BE2C (cell line): ENCODE measurements around the gene MT3.

Experiments
- DNase-seq: peaks from one replicate; pipeline ENCODE4 v3.0.0-alpha.2; 2020
- H3K27me3 ChIP-seq: fragments of 250-450 bp; sonication (Bioruptor Pico); 2 replicates; pipeline ENCODE4 v1.5.1; 2020; ENCODE audit warnings: mild to moderate bottlenecking
- H3K36me3 ChIP-seq: fragments of 250-450 bp; sonication (Bioruptor Pico); 2 replicates; pipeline ENCODE4 v1.5.1; 2020; ENCODE audit warnings: mild to moderate bottlenecking
- H3K4me1 ChIP-seq: fragments of 250-450 bp; sonication (Bioruptor Pico); 2 replicates; pipeline ENCODE4 v1.5.1; 2020
- H3K4me3 ChIP-seq: 2 replicates; pipeline ENCODE4 v1.5.1; 2011; ENCODE audit warnings: low read depth, low read length
- H3K9me3 ChIP-seq: fragments of 250-450 bp; sonication (Bioruptor Pico); 2 replicates; pipeline ENCODE4 v1.5.1; 2020
- CTCF ChIP-seq: IDR thresholded peaks from 2 replicates; pipeline ENCODE4 v1.5.1; 2012; ENCODE audit warnings: mild to moderate bottlenecking, low read depth, low read length

MT3 gene

DNA sequence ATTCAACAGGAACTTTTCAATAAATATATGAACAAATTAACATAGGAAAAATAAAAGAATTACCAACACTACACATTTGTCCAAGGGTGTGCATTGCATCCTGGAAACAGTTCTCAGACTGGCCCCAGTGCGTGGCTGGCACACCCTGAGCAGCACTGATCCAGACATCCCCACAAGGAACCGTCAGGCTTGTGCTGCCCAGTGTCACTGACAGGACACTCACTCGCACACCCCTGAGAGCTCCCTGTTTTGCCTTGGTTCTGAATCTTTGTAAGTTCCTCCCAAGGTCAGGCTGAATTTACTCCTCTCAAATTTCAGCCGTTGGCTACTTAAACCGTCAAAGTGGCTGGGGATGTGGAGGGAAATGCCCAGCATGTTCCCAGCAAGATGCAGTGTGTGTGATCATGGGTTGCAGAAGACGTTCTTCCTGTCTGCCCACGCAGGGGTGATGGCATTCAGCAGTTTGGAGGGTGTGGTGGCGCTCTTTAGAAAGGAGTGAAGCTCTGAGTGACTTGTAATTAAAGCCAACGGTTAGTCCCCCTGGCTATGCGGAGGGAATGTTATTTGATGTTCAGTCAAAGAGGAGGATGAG is 20.8 kb downstream of the MT3 start:
- Histone ChIP-seq H3K4me3 (no peak overlapping the region; the same call in 1 of the 2 replicates), H3K9me3 (no peaks in the 10 kb centered on the region), H3K36me3 (no peaks in the 10 kb centered on the region), H3K4me1 (peaks cover 3% of the 10 kb centered on the region; the same call in 1 of the 2 replicates), H3K27me3 (no peaks in the 10 kb centered on the region)
- DNase-seq, result no peak
- no peak for TF ChIP-seq CTCF

DNA sequence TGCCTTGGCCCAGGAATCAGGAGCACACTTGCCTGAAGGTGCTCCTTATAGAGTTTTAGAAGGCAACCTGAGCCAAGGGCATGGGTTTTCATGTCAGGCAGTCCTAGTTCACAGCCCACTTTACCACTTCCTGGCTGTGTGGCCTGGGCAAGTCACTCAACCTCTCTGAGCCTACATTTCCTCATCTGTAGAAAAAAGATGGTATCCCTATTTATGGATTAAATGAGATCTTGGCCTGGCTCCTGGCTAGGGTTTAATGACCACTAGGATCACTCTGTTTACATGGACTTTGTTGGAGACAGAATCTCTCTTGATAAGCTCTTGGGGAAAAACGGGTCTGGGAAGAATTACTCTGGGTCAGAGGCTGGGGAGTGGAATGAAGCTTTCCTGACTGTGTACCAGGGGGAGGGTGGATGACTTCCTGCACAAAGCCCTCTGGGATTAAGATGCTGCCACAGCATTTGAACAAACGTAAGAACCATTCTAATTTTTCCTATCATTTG is 21.3 kb downstream of the MT3 start:
- Histone ChIP-seq H3K4me1 (peaks cover 3% of the 10 kb centered on the region; the same call in 1 of the 2 replicates), H3K36me3 (no peaks in the 10 kb centered on the region), H3K4me3 (no peak overlapping the region), H3K9me3 (no peaks in the 10 kb centered on the region), H3K27me3 (no peaks in the 10 kb centered on the region)
- no peak for TF ChIP-seq CTCF
- no peak for DNase-seq

DNA sequence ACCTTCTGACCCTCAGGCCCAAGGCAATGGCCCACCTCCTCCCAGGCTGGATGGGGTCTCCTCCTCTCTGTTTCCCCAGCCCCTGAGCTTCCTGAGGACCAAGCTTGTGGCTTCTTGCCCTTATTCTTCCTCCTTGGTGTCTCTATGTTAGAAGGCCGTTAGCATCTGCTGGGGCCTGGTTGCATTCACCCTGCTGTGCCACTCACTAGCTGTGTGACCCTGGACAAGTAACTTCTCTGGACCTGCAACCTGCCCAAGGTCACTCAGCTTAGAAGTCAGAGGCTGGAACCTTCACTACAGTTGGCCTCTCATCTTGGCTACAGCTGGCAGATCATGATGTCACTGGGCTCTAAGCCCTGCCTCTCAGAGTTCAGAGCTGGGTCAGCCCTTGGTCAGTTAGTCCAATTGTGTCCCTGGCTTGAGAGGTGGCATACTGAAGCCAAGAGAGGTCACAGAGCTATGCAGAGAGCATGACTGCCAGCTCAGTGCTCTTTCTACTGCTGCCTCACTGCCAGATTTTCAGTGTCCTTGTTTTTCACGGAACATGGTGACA is 22.0 kb downstream of the MT3 start:
- Histone ChIP-seq H3K27me3 (no peaks in the 10 kb centered on the region), H3K36me3 (no peaks in the 10 kb centered on the region), H3K4me3 (no peak overlapping the region), H3K4me1 (peaks cover 3% of the 10 kb centered on the region; the same call in 1 of the 2 replicates), H3K9me3 (no peaks in the 10 kb centered on the region)
- DNase-seq, result no peak
- no peak for TF ChIP-seq CTCF

DNA sequence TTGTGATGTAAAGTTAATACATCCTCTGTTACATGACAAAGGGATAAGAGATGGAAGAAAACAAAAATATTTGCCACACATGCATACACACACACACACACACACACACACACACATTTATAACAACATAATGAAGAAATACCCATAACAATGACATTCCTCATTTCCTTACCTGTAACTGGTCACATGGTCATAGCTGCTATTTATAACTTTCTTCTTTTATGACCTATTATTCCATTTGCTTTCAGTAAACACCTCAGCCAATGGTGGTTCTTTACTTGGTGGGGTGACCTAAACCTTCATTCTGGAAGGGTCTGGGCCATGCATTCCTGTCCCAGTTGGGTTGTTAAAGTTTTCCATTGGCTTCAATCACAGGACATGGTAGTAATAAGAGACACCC is 24.4 kb downstream of the MT3 start:
- no peak for DNase-seq
- Histone ChIP-seq H3K27me3 (no peaks in the 10 kb centered on the region), H3K4me3 (no peak overlapping the region), H3K36me3 (no peaks in the 10 kb centered on the region), H3K4me1 (no peaks in the 10 kb centered on the region), H3K9me3 (no peaks in the 10 kb centered on the region)
- no peak for TF ChIP-seq CTCF

DNA sequence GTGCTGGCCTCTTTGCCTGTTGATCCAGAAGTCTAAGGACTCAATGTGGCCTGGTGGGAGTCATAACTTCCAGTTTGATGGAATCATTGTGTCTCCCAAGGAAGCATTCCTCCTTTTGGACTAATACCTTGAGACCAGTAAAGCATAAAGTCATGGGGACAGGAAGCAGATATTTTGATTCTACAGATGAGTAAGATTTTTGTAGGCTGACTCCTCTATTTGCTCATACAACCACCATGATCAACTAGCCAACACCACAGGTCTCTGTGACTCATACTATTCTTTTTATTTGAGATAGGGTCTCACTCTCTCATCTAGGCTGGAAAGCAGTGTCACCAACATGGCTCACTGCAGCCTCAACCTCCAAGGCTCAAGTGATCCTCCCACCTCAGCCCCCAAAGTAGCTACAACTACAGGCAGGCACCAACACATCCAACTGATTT is 25.2 kb downstream of the MT3 start:
- TF ChIP-seq CTCF, result no peak
- Histone ChIP-seq H3K36me3 (no peaks in the 10 kb centered on the region), H3K4me3 (no peak overlapping the region), H3K27me3 (no peaks in the 10 kb centered on the region), H3K4me1 (no peaks in the 10 kb centered on the region), H3K9me3 (no peaks in the 10 kb centered on the region)
- DNase-seq, result no peak

DNA sequence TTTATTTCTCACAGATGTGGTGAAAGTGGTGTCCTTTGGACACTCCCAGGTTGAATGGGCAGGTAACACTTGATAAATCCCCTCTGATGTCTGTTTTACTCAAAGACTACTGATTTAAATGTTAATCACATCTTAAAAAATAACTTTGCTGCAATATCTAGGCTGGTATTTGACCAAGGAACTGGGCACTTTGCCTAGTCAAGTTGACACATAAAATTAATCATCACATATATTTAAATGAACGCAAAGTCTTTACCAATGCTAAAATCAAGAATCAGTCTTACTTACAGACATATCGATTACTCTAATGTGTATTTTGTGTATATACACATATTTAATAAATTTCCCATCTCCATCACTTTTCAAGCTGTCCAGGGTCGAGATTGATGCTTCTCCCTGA is 26.0 kb downstream of the MT3 start:
- H3K36me3 ChIP-seq, result no peaks in the 10 kb centered on the region
- no peaks in the 10 kb centered on the region for H3K9me3 ChIP-seq
- H3K4me1 ChIP-seq, result no peaks in the 10 kb centered on the region
- DNase-seq, result no peak
- TF ChIP-seq CTCF, result no peak
- no peaks in the 10 kb centered on the region for H3K27me3 ChIP-seq
- no peak overlapping the region for H3K4me3 ChIP-seq
